ENCODE measurements around the gene IRF1. TPM values are rescaled to one million over a fixed set of nuclear protein-coding genes. Genes with fewer than 3 reads are reported as not detected.

IRF1 gene
- total and polyA plus RNA-seq, 2 of the 4 experiments (the other 2 are of a cell fraction): 11.1 to 18.9 TPM

DNA sequence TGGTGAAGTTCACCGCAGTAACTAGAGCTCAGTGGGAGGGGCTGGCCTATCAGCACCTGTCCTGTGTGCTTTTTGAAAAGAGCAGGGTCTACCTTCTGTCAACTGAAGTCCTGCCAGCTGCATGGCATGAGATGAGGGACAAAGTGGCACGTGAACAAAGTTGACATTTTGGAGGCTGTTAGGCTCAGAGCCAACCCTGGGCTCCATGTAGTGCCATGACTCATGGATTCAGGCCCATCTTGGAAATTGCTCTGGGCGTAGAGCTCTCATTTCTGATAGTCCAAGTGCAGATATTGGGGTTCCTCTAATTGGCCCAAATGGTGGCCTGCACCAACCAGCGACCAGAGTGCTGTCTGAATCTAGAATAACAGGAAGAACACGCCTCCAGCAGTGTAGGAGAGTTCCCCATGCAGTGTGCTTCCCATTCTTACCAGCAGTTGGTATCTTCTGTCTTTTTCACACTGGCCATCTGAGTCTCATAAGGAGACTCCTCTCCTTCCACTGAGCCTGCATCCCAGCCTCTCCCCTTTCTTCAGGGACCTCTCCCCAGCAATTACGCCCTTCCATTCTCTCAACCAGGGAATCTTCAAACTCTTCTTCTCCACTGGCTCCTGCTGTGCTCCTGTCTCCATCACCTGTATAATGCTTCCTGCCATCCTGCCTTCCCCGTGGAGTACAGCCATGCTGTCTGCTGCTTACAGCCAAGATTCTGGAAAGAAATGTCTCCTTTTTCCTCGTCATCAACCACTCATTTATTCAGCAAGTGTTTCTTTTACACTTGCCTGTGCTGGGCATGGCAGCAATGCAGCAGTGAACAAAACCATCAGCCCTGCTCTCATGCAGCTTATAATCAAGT is 30.4 kb downstream of the IRF1 start:
- H2AK5ac ChIP-seq (ENCODE audit: low read depth, low read length): peak overlapping the region; percentile 98; the same call in 1 of the 2 replicates
- in situ Hi-C loops (cut with MboI; ENCODE audit: low sequenced_read_pairs) (no loop called here), dilution Hi-C loops (cut with HindIII; ENCODE audit: low sequenced_read_pairs, unreplicated experiment) (no loop called here), intact Hi-C loops (cut with micrococcal nuclease) (loop anchor here (5.0 kb wide), 1 partner anchor 38 kb away; no protein-coding TSS in a partner anchor)
- H2BK20ac ChIP-seq (ENCODE audit: low read depth, low read length): peak overlapping the region; percentile 91
- no peaks in the 10 kb centered on the region for H3K27me3 ChIP-seq (ENCODE audit: control insufficient read depth, insufficient read depth, low read length)
- H3K9me3 ChIP-seq (ENCODE audit: control insufficient read depth, insufficient read depth, low read length): no peaks in the 10 kb centered on the region
- H3K18ac ChIP-seq (ENCODE audit: low read depth, low read length): no peak overlapping the region
- no TSS peak for BruUV-seq (replicated peaks)
- H3K4me1 ChIP-seq (ENCODE audit: control insufficient read depth, insufficient read depth, low read length): peaks cover 43% of the 10 kb centered on the region
- no peak overlapping the region for H3K9ac ChIP-seq (ENCODE audit: low read depth, low read length)
- TF ChIP-seq RCOR1 (IDR thresholded peaks at IDR 0.05; ENCODE audit: insufficient replicate concordance, low read length) (no peak), FOS (IDR thresholded peaks at IDR 0.05; ENCODE audit: low read depth, low read length) (no peak), POLR2A (IDR thresholded peaks at IDR 0.05; ENCODE audit: low read depth, low read length) (no peak), SMC3 (IDR thresholded peaks at IDR 0.05; ENCODE audit: low read depth, low read length) (no peak), RFX5 (IDR thresholded peaks at IDR 0.05; ENCODE audit: low read depth, low read length) (no peak), CHD1 (IDR thresholded peaks at IDR 0.05; ENCODE audit: low read depth, low read length) (no peak), MXI1 (IDR thresholded peaks at IDR 0.05; ENCODE audit: borderline replicate concordance, low read depth, low read length) (no peak), NFE2L2 (IDR thresholded peaks at IDR 0.05; ENCODE audit: low read depth, low read length) (no peak), MAZ (IDR thresholded peaks at IDR 0.05; ENCODE audit: borderline replicate concordance, low read depth, low read length) (no peak)
- TF ChIP-seq, protein P1, sequence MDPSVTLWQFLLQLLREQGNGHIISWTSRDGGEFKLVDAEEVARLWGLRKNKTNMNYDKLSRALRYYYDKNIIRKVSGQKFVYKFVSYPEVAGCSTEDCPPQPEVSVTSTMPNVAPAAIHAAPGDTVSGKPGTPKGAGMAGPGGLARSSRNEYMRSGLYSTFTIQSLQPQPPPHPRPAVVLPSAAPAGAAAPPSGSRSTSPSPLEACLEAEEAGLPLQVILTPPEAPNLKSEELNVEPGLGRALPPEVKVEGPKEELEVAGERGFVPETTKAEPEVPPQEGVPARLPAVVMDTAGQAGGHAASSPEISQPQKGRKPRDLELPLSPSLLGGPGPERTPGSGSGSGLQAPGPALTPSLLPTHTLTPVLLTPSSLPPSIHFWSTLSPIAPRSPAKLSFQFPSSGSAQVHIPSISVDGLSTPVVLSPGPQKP (IDR thresholded peaks at IDR 0.05; ENCODE audit: borderline replicate concordance, low read depth, low read length): no peak
- CTCF ChIA-PET: interaction anchor here (1.3 kb wide), 1 partner anchor 33 kb away, joined by 3 read pairs; no protein-coding TSS in a partner anchor
- peak overlapping the region; percentile 31; the same call in 1 of the 2 replicates for H3K27ac ChIP-seq (ENCODE audit: insufficient read depth, low read length)
- H4K8ac ChIP-seq (ENCODE audit: low read depth in 2 of 2, low read length in 2 of 2): peak overlapping the region; percentile 6 to 62; a peak in 2 of 4 replicates
- H2AFZ ChIP-seq (replicated peaks; ENCODE audit: low read length, poor library complexity): no peak overlapping the region
- POLR2A ChIA-PET (ENCODE audit: unreplicated experiment): no interaction called here
- H3K36me3 ChIP-seq (ENCODE audit: control insufficient read depth, insufficient read depth, low read length): no peaks in the 10 kb centered on the region
- DNase-seq (no peak), ATAC-seq (ENCODE audit: low read depth) (no peak)
- peaks cover 0 to 34% of the 10 kb centered on the region in 2 experiments; a peak in 2 of 4 replicates for H3K79me1 ChIP-seq (ENCODE audit: low read depth in 1 of 2, low read length in 2 of 2)
- H3K14ac ChIP-seq (replicated peaks; ENCODE audit: low read depth, low read length): peak overlapping the region; percentile 86
- H3K23ac ChIP-seq (ENCODE audit: low read depth, low read length): peak overlapping the region; percentile 65; the same call in 1 of the 2 replicates
- H2BK15ac ChIP-seq (ENCODE audit: low read depth, low read length): peak overlapping the region; percentile 74; the same call in 2 of the 3 replicates
- peak overlapping the region; percentile 94 for H2BK120ac ChIP-seq (ENCODE audit: low read depth, low read length)
- peak overlapping the region; percentile 94 for H4K91ac ChIP-seq (ENCODE audit: insufficient read depth, low read depth, low read length)
- no peaks in the 10 kb centered on the region for H4K20me1 ChIP-seq (ENCODE audit: insufficient read depth, low read length)
- H3K56ac ChIP-seq (ENCODE audit: extremely low read depth, insufficient read depth, low read length): peak overlapping the region; percentile 29; the same call in 1 of the 2 replicates
- peak overlapping the region; percentile 59 for H2BK5ac ChIP-seq (ENCODE audit: low read depth, low read length, poor library complexity, severe bottlenecking)
- H3K9me1 ChIP-seq (ENCODE audit: insufficient read depth, low read length): peaks cover 39% of the 10 kb centered on the region
- H4K5ac ChIP-seq (ENCODE audit: low read depth, low read length): no peak overlapping the region
- peak overlapping the region; percentile 97 for H3K4ac ChIP-seq (ENCODE audit: low read depth, low read length)
- peak overlapping the region; percentile 80 for H2AK9ac ChIP-seq (replicated peaks; ENCODE audit: low read depth, low read length, poor library complexity)
- 93% methylated on average over 6 of the region's 8 CpGs; no CpG with 5 or more reads in 1 of the 2 experiments for WGBS, 2 experiments (ENCODE audit: extremely low coverage in 2 of 2, insufficient read length in 1 of 2)
- no peak overlapping the region for H3K4me2 ChIP-seq (ENCODE audit: low read depth, low read length)
- no peak overlapping the region for H3K4me3 ChIP-seq (ENCODE audit: insufficient read depth, low read depth, low read length)
